ENCODE measurements around the gene MADD.

The MADD gene

DNA sequence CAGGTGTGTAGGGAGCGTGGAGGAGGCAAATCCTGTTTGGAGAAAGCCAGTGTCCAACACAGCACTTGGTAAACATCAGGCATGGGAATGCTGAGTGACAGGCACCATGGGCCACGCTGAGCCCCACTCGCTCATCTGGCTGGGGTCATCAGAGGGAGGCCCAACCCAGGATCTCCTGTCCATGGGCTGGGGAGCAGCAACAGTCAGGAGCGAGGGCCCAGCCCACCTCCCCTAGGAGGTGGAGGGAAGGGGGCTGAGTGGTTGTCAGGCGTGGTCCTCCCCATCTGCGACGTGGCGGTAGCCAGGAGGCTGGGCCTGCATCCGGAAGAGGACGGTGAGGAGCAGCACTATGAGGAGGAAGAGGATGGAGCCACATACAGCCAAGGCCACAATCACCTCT, 30.1 kb upstream of the MADD start:
- Histone ChIP-seq H3K36me3 (ENCODE audit: control insufficient read depth in 2 of 2, insufficient read depth in 2 of 2, low read length in 2 of 2) (peaks cover 49 to 52% of the 10 kb centered on the region in 2 donors), H3K4me3 (ENCODE audit: low read length in 2 of 2) (no peak overlapping the region), H3K9ac (ENCODE audit: low read length in 2 of 2) (no peak overlapping the region), H3K9me3 (ENCODE audit: control insufficient read depth in 2 of 2, low read length in 2 of 2) (no peaks in the 10 kb centered on the region), H3K27ac (ENCODE audit: low read length) (no peak overlapping the region), H3K4me1 (ENCODE audit: control insufficient read depth, insufficient read depth, low read length) (peaks cover 4% of the 10 kb centered on the region), H3K27me3 (ENCODE audit: control insufficient read depth in 1 of 2, insufficient read depth in 2 of 2, low read length in 2 of 2) (no peaks in the 10 kb centered on the region)

DNA sequence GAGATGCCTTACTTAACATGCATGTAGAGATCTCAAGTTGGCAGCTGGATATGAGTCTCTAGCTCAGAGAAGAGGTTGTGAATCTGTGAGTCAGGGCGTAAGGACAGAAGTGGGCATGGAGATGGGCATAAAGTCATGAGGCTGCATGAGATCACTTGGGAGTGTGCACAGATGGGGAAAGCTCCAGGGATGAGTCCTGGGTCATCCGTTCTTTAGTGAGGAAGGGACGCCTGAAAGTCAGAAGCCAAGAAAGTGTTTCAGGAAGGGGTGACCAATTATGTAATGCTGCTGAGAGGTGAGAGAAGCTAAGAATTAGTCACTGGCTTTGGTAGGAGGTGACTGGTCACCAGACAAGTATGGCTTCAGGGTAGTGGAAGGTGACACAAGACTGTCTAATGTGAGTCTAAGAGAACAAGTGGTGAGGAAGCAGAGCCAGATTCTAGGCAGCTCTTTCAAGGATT, 28.1 kb upstream of the MADD start:
- H3K36me3 ChIP-seq (ENCODE audit: control insufficient read depth in 2 of 2, insufficient read depth in 2 of 2, low read length in 2 of 2): peaks cover 57 to 62% of the 10 kb centered on the region in 2 donors
- H3K27ac ChIP-seq (ENCODE audit: low read length): no peak overlapping the region
- H3K9ac ChIP-seq (ENCODE audit: low read length in 2 of 2): no peak overlapping the region
- peaks cover 1% of the 10 kb centered on the region for H3K4me1 ChIP-seq (ENCODE audit: control insufficient read depth, insufficient read depth, low read length)
- no peak overlapping the region for H3K4me3 ChIP-seq (ENCODE audit: low read length in 2 of 2)
- H3K27me3 ChIP-seq (ENCODE audit: control insufficient read depth in 1 of 2, insufficient read depth in 2 of 2, low read length in 2 of 2): no peaks in the 10 kb centered on the region
- H3K9me3 ChIP-seq (ENCODE audit: control insufficient read depth in 2 of 2, low read length in 2 of 2): no peaks in the 10 kb centered on the region

DNA sequence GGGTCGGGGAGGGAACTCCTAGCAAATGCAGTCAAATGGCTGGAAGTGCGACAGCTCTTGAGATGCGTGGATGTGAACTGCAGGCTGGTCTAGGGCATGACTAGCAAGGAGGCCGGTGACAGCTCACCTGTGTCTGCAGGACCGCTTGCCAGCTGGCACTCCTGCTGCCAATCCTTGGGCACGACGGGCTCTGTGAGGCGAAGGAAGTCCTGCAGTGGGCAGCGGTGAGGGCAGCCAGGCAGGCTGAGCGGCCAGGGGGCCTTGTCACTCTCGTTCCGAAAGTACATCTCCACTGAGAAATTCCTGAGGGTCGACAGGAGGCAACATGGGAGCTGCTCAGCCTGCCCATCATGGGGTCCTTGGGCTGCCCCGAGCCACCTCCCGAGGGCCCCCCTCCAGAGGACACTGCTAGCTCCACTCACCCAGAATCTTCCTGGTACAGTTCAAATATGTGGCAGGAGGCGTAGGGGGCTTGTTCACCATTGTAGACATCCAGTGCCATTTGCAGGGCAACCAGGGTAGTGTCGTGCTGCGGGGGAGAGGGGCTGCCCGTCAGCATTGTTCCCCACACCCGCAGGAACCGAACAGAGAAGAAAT, 27.2 kb upstream of the MADD start:
- Histone ChIP-seq H3K4me3 (ENCODE audit: low read length in 2 of 2) (no peak overlapping the region), H3K9me3 (ENCODE audit: control insufficient read depth in 2 of 2, low read length in 2 of 2) (no peaks in the 10 kb centered on the region), H3K27me3 (ENCODE audit: control insufficient read depth in 1 of 2, insufficient read depth in 2 of 2, low read length in 2 of 2) (no peaks in the 10 kb centered on the region), H3K9ac (ENCODE audit: low read length in 2 of 2) (no peak overlapping the region), H3K4me1 (ENCODE audit: control insufficient read depth, insufficient read depth, low read length) (peaks cover 9% of the 10 kb centered on the region), H3K27ac (ENCODE audit: low read length) (no peak overlapping the region), H3K36me3 (ENCODE audit: control insufficient read depth in 2 of 2, insufficient read depth in 2 of 2, low read length in 2 of 2) (peaks cover 58 to 62% of the 10 kb centered on the region in 2 donors)

DNA sequence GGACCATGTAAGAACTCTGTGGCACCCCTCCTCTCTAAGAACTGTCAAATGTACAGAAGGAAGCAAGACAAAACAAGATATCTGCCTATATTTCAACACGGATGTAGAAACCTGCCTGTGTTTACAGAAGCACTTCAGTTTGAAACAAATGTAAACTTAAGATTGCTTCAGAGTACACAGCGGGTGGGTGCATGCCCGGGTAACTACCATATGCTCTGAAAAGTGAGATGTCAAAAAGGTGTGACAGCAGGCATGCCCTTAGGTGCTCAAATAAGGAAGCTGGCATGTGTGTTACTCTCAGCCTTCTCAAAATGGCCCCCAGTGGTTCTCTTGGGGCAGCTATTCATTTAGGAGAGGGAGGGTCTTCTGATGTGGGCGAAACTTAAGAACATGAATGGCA, 26.5 kb upstream of the MADD start:
- Histone ChIP-seq H3K27me3 (ENCODE audit: control insufficient read depth in 1 of 2, insufficient read depth in 2 of 2, low read length in 2 of 2) (no peaks in the 10 kb centered on the region), H3K27ac (ENCODE audit: low read length) (peak overlapping the region; percentile 58), H3K4me3 (ENCODE audit: low read length in 2 of 2) (no peak overlapping the region), H3K9me3 (ENCODE audit: control insufficient read depth in 2 of 2, low read length in 2 of 2) (no peaks in the 10 kb centered on the region), H3K4me1 (ENCODE audit: control insufficient read depth, insufficient read depth, low read length) (peaks cover 14% of the 10 kb centered on the region), H3K36me3 (ENCODE audit: control insufficient read depth in 2 of 2, insufficient read depth in 2 of 2, low read length in 2 of 2) (peaks cover 55 to 58% of the 10 kb centered on the region in 2 donors), H3K9ac (ENCODE audit: low read length in 2 of 2) (no peak overlapping the region)

DNA sequence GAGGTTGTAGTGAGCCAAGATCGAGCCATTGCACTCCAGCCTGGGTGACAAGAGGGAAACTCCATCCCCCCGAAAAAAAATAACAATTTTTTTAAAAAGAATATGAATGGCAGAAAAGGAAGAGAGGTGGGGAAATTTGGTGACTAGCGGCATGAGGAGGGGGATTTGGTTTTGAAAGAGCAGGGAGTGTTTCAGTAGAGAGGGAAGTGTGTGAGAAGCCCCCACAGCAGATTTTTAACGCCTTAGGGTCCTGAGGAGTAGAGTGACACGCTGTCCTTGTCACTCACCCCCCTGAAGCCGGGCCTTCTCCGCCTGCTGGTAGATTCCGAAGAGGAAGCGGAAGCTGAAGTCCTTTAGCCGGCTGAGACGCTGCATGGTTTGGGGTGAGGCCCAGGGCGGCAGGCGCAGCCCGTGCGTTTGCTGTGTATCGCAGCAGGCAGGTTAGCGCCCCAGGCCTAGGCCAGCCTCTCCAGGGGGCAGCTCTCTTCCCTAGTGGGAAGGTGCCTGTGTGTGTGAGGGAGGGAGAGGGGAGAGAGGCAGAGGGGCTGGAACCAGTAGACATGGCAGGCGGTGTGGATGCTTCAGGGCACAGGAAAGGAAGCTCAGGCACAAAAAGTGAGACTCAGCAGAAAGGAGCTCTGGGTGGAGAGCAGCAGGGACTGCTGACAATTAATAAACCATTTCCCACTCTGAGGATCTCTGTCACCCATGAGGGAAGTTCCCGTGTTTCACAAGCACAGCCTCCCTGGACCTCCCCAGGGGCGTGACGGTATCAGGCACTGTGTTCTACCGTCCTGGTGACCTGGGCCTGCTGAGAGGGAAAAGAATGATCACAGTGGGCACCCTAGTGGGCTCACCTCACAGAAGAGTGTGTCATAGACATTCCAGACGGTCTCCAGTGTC, 25.2 kb upstream of the MADD start:
- Histone ChIP-seq H3K27me3 (ENCODE audit: control insufficient read depth in 1 of 2, insufficient read depth in 2 of 2, low read length in 2 of 2) (no peaks in the 10 kb centered on the region), H3K4me3 (ENCODE audit: low read length in 2 of 2) (no peak overlapping the region), H3K36me3 (ENCODE audit: control insufficient read depth in 2 of 2, insufficient read depth in 2 of 2, low read length in 2 of 2) (peaks cover 48% of the 10 kb centered on the region in 2 donors), H3K9me3 (ENCODE audit: control insufficient read depth in 2 of 2, low read length in 2 of 2) (no peaks in the 10 kb centered on the region), H3K4me1 (ENCODE audit: control insufficient read depth, insufficient read depth, low read length) (peaks cover 21% of the 10 kb centered on the region), H3K9ac (ENCODE audit: low read length in 2 of 2) (no peak overlapping the region), H3K27ac (ENCODE audit: low read length) (no peak overlapping the region)

DNA sequence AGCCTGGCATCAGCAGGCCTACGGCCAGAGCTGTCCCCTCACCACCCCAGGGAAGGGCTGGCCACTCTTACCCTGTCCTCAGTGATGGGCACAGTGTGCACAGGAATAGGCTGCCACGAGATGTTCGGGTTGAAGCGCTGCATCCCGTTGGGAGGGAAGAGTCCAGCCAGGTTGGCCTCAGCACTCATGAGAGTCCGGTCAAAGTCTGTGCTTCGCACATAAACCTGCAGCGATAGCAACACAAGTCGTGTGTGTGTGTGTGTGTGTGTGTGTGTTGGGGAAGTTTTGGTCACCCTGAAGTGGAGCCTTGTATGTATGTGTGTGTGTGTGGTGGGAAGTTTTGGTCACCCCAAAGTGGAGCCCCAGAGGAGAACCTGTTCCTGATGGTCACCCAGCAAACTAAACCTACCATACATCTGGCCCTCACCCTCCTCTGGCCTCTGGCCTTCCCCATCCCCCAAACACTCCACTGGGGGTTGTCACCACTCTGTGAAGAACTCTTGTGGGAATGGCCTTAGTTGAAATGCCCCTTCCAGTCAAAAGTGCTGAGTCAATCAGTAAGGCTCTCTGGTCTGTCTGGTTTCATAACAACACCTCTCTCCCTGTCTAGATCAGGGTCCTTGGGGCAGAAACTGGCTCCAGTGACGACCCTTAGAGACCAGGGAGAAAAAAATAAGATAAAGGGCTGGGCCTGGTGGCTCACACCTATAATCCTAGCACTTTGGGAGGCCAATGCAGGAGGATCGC, 24.1 kb upstream of the MADD start:
- no peaks in the 10 kb centered on the region for H3K27me3 ChIP-seq (ENCODE audit: control insufficient read depth in 1 of 2, insufficient read depth in 2 of 2, low read length in 2 of 2)
- no peak overlapping the region for H3K9ac ChIP-seq (ENCODE audit: low read length in 2 of 2)
- H3K27ac ChIP-seq (ENCODE audit: low read length): no peak overlapping the region
- H3K9me3 ChIP-seq (ENCODE audit: control insufficient read depth in 2 of 2, low read length in 2 of 2): no peaks in the 10 kb centered on the region
- no peak overlapping the region for H3K4me3 ChIP-seq (ENCODE audit: low read length in 2 of 2)
- H3K36me3 ChIP-seq (ENCODE audit: control insufficient read depth in 2 of 2, insufficient read depth in 2 of 2, low read length in 2 of 2): peaks cover 40 to 41% of the 10 kb centered on the region in 2 donors
- H3K4me1 ChIP-seq (ENCODE audit: control insufficient read depth, insufficient read depth, low read length): peaks cover 21% of the 10 kb centered on the region

DNA sequence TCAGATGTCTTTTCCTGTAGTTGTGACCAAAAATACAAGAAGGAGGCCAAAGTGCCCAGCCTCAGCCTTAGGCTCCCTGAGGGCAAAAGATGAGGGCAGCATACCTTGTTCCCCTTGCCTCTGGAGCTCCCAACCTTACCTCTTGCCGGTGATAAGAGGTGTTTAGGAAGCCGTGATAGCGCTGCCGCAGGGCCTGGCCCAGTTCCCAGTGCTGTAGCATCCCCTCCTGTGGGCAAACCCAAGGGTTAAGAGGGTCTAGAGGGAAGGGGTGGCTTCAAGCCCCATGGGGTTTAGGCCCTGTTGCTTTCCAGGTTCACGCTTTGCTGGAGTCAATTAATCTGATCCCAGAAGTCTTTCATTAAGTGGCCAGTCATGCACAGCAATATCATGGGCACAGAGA, 22.4 kb upstream of the MADD start:
- Histone ChIP-seq H3K36me3 (ENCODE audit: control insufficient read depth in 2 of 2, insufficient read depth in 2 of 2, low read length in 2 of 2) (peaks cover 27 to 28% of the 10 kb centered on the region in 2 donors), H3K27me3 (ENCODE audit: control insufficient read depth in 1 of 2, insufficient read depth in 2 of 2, low read length in 2 of 2) (no peaks in the 10 kb centered on the region), H3K9me3 (ENCODE audit: control insufficient read depth in 2 of 2, low read length in 2 of 2) (no peaks in the 10 kb centered on the region), H3K9ac (ENCODE audit: low read length in 2 of 2) (no peak overlapping the region), H3K4me1 (ENCODE audit: control insufficient read depth, insufficient read depth, low read length) (peaks cover 21% of the 10 kb centered on the region), H3K27ac (ENCODE audit: low read length) (no peak overlapping the region), H3K4me3 (ENCODE audit: low read length in 2 of 2) (peak overlapping the region; percentile 96 to 100)

DNA sequence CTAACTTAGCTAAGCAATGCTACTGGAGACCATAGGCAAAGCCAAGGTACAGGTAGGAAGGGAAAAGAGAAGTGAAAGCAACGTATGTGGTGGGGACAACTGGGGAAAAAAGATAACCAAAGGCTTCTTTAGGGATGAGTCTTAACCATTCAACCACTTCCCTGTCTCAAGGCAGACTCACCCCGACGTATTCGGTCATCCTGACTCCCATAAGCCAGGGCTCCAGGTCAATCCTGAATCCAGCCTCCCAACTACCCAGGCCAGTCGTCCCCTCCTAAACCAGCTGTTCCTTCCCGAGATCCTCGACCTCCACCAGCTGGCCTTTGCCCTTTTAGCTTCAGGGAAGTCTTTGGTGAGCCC, 21.6 kb upstream of the MADD start:
- H3K9ac ChIP-seq (ENCODE audit: low read length in 2 of 2): peak overlapping the region; percentile 76 to 95
- peaks cover 21% of the 10 kb centered on the region for H3K4me1 ChIP-seq (ENCODE audit: control insufficient read depth, insufficient read depth, low read length)
- no peaks in the 10 kb centered on the region for H3K9me3 ChIP-seq (ENCODE audit: control insufficient read depth in 2 of 2, low read length in 2 of 2)
- H3K27ac ChIP-seq (ENCODE audit: low read length): peak overlapping the region; percentile 85
- peaks cover 20 to 21% of the 10 kb centered on the region in 2 donors for H3K36me3 ChIP-seq (ENCODE audit: control insufficient read depth in 2 of 2, insufficient read depth in 2 of 2, low read length in 2 of 2)
- H3K4me3 ChIP-seq (ENCODE audit: low read length in 2 of 2): peak overlapping the region; percentile 96 to 100
- no peaks in the 10 kb centered on the region for H3K27me3 ChIP-seq (ENCODE audit: control insufficient read depth in 1 of 2, insufficient read depth in 2 of 2, low read length in 2 of 2)

DNA sequence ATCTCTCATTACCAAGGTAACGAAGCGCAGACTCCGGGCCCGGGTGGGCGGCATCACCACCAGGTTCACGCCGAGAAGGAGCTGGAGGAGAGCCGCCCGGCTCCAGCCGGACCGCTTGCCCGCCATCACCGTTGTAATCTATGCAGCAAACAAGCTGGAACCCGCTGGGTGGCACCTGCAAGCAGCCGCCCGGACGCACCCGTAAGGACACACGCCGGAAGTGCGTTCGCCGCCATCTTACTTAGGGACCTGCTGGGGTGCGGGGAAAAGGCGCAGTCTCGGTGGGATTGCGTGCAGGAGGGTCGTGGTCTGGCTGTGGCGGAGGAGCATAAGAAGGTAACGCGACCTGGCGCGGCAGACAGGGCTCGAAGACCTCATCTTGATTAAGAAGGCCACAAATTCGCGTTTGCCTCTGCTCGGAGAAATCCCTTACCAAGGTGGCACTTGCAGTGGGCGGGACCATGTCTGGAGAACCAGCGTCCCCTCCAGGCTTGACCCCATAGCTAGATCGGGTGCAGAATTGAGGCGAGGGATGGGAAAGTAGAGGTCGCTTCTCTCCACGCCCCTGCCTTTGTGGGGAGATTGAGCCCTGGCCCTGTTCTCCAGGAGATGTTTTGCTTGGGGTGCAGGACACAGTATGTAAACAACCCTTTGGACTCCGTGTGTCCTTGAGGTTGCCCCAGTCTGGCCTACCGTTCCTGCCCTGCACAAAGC, 21.1 kb upstream of the MADD start, which contains the start of gene ACP2:
ACP2 (minus strand) TSS at position 151 of the 714 bp plus-strand sequence; CDS start at position 126, 25 bp downstream.
- no peaks in the 10 kb centered on the region for H3K9me3 ChIP-seq (ENCODE audit: control insufficient read depth in 2 of 2, low read length in 2 of 2)
- peaks cover 24% of the 10 kb centered on the region for H3K4me1 ChIP-seq (ENCODE audit: control insufficient read depth, insufficient read depth, low read length)
- peak within 1 kb of the TSS; percentile 96 to 100 for H3K4me3 ChIP-seq (ENCODE audit: low read length in 2 of 2)
- peak within 1 kb of the TSS; percentile 76 to 95 for H3K9ac ChIP-seq (ENCODE audit: low read length in 2 of 2)
- peaks cover 17 to 19% of the 10 kb centered on the region in 2 donors for H3K36me3 ChIP-seq (ENCODE audit: control insufficient read depth in 2 of 2, insufficient read depth in 2 of 2, low read length in 2 of 2)
- no peaks in the 10 kb centered on the region for H3K27me3 ChIP-seq (ENCODE audit: control insufficient read depth in 1 of 2, insufficient read depth in 2 of 2, low read length in 2 of 2)
- H3K27ac ChIP-seq (ENCODE audit: low read length): peak within 1 kb of the TSS; percentile 85

DNA sequence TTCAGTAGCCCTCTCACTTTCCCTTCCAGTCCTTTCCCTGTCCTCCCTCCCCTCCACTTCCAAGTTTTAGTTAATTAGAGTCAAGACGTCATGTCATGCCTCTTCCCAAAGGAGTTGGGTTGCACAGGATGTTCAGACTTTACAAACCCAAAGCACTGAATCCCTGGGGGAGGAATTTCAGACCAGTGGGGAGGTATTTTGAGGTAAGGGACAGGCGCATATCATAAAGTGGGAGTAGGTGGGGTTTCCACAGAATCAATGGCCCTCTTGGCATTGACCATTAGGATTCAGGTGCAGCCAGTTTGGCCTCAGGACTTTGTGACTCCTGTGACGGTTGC, 20.6 kb upstream of the MADD start:
- Histone ChIP-seq H3K27ac (ENCODE audit: low read length) (peak overlapping the region; percentile 85), H3K9me3 (ENCODE audit: control insufficient read depth in 2 of 2, low read length in 2 of 2) (no peaks in the 10 kb centered on the region), H3K4me1 (ENCODE audit: control insufficient read depth, insufficient read depth, low read length) (peaks cover 28% of the 10 kb centered on the region), H3K36me3 (ENCODE audit: control insufficient read depth in 2 of 2, insufficient read depth in 2 of 2, low read length in 2 of 2) (peaks cover 15 to 18% of the 10 kb centered on the region in 2 donors), H3K9ac (ENCODE audit: low read length in 2 of 2) (peak overlapping the region; percentile 76 to 95), H3K27me3 (ENCODE audit: control insufficient read depth in 1 of 2, insufficient read depth in 2 of 2, low read length in 2 of 2) (no peaks in the 10 kb centered on the region), H3K4me3 (ENCODE audit: low read length in 2 of 2) (peak overlapping the region; percentile 96 to 100)
